Osteoblast (primary cell): Measurements from ENCODE around the gene NFKBIZ. TPM values are rescaled to one million over a fixed set of nuclear protein-coding genes. Genes with fewer than 3 reads are reported as not detected.

ENCODE experiments used
- total RNA-seq: library from RNA; depleted of rRNA; stranded (reverse); fragments of >200 nt; gene quantifications from 2 replicates; pipeline ENCODE4 v1.2.3, GENCODE V29; 2012

Gene NFKBIZ
- total RNA-seq, 1 donor: 55.0 TPM

Other genes with a start within 250 kb of the NFKBIZ start
- 22.8 and 23.3 TPM in 2 replicates for gene ZBTB11, start 172.4 kb upstream of the NFKBIZ start, total RNA-seq
- 1,105 and 1,475 TPM in 2 replicates for gene RPL24, start 162.8 kb upstream of the NFKBIZ start, total RNA-seq
- 10.6 and 10.9 TPM in 2 replicates for gene CEP97, start 124.9 kb upstream of the NFKBIZ start, total RNA-seq
- 8.3 and 11.2 TPM in 2 replicates for gene NXPE3, start 70.3 kb upstream of the NFKBIZ start, total RNA-seq